ENCODE data around the gene TRMT61B. TPM values are rescaled to one million over a fixed set of nuclear protein-coding genes. Genes with fewer than 3 reads are reported as not detected.

TRMT61B gene
- total and polyA plus RNA-seq, 2 experiments from 2014 or later: 34.7 to 52.7 TPM

DNA sequence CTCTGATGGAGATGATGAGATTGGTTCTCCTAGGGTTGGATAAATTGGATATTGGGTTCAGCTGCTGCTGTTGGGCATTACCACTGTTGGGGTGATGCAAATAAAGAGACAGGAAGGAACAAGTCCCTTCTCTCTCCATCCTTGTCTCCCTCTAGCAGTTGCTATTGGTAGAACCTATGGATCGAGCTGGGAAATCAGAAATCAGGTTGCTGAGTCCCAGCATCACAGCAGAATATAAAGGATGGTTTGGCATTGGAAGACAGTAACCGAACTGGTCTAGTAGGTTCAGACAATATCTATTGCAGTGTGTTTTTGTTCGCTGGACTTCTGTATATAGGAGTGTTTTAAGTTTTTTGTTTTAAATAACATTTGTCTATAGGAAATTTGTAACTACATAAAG, 32.5 kb upstream of the TRMT61B start:
- peaks cover 54% of the 10 kb centered on the region for H3K36me3 Mint-ChIP-seq (ENCODE audit: low read depth)
- no peak overlapping the region for H3K4me3 Mint-ChIP-seq
- TF ChIP-seq ZNF114 (CRISPR knock-in tag; IDR thresholded peaks at IDR 0.05) (no peak), STAT1 (IDR thresholded peaks at IDR 0.05; ENCODE audit: unreplicated experiment) (no peak), ZNF331 (CRISPR knock-in tag; IDR thresholded peaks at IDR 0.05; ENCODE audit: low read depth) (no peak), POLR2AphosphoS5 (IDR thresholded peaks at IDR 0.05; ENCODE audit: low read depth) (no peak), EZH2phosphoT487 (IDR thresholded peaks at IDR 0.05; ENCODE audit: unreplicated experiment) (no peak), CREB1 (CRISPR knock-in tag; IDR thresholded peaks at IDR 0.05; ENCODE audit: low read depth) (no peak), ETS1 (IDR thresholded peaks at IDR 0.05) (no peak), ZNF462 (CRISPR knock-in tag; IDR thresholded peaks at IDR 0.05) (no peak), JUNB (IDR thresholded peaks at IDR 0.05; ENCODE audit: unreplicated experiment) (no peak), REST (IDR thresholded peaks at IDR 0.05; ENCODE audit: unreplicated experiment) (no peak), EZH2 (IDR thresholded peaks at IDR 0.05; ENCODE audit: low read depth, unreplicated experiment) (no peak), NANOG (IDR thresholded peaks at IDR 0.05; ENCODE audit: borderline replicate concordance) (no peak)
- TF ChIP-seq, protein P1, sequence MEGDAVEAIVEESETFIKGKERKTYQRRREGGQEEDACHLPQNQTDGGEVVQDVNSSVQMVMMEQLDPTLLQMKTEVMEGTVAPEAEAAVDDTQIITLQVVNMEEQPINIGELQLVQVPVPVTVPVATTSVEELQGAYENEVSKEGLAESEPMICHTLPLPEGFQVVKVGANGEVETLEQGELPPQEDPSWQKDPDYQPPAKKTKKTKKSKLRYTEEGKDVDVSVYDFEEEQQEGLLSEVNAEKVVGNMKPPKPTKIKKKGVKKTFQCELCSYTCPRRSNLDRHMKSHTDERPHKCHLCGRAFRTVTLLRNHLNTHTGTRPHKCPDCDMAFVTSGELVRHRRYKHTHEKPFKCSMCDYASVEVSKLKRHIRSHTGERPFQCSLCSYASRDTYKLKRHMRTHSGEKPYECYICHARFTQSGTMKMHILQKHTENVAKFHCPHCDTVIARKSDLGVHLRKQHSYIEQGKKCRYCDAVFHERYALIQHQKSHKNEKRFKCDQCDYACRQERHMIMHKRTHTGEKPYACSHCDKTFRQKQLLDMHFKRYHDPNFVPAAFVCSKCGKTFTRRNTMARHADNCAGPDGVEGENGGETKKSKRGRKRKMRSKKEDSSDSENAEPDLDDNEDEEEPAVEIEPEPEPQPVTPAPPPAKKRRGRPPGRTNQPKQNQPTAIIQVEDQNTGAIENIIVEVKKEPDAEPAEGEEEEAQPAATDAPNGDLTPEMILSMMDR (conservative IDR thresholded peaks at IDR 0.05; ENCODE audit: low read depth in 2 of 2): no peak
- H3K4me3 ChIP-seq: no peak overlapping the region
- no peaks in the 10 kb centered on the region for H3K27me3 ChIP-seq (ENCODE audit: insufficient read depth)
- ATAC-seq (no peak), DNase-seq (ENCODE audit: low spot score) (no peak)
- peaks cover 46% of the 10 kb centered on the region for H3K36me3 ChIP-seq (ENCODE audit: insufficient read depth)
- H3K27ac ChIP-seq (ENCODE audit: low read depth): no peak overlapping the region
- peaks cover 26% of the 10 kb centered on the region for H3K4me1 Mint-ChIP-seq
- peaks cover 16% of the 10 kb centered on the region for H3K4me1 ChIP-seq (ENCODE audit: insufficient read depth)
- no peak overlapping the region for H2AFZ ChIP-seq
- no peaks in the 10 kb centered on the region for H3K9me3 Mint-ChIP-seq
- H3F3A ChIP-seq (replicated peaks; ENCODE audit: low read depth): peaks cover 4% of the 10 kb centered on the region; the same call in 1 of the 2 replicates
- peaks cover 86% of the 10 kb centered on the region for H4K20me1 ChIP-seq (replicated peaks; ENCODE audit: insufficient read depth)
- peaks cover 100% of the 10 kb centered on the region for H3K79me2 ChIP-seq (replicated peaks; ENCODE audit: insufficient read depth)
- no peaks in the 10 kb centered on the region for H3K9me2 ChIP-seq (ENCODE audit: insufficient read depth)
- H3K4me2 ChIP-seq: no peak overlapping the region
- no peak overlapping the region for H3K27ac Mint-ChIP-seq
- no peaks in the 10 kb centered on the region for H3K27me3 Mint-ChIP-seq (ENCODE audit: insufficient read depth, low read depth, poor library complexity)
